Hepatocyte (in vitro differentiated cells): ENCODE results near the gene MYL9. TPM values are rescaled to one million over a fixed set of nuclear protein-coding genes. Genes with fewer than 3 reads are reported as not detected.

ENCODE experiments used
- DNase-seq: peaks from one replicate; pipeline ENCODE4 v3.0.0-alpha.2; 2016; ENCODE audit warnings: low spot score
- H2AFZ ChIP-seq: fragments of 200-600 bp; sonication (generic); 2 replicates; pipeline ENCODE4 v1.6.0; 2016; ENCODE audit warnings: antibody characterized with exemption, mild to moderate bottlenecking
- H3K27ac ChIP-seq: fragments of 200-600 bp; sonication (generic); 2 replicates; pipeline ENCODE4 v1.5.1; 2016; ENCODE audit warnings: mild to moderate bottlenecking
- H3K27me3 ChIP-seq: fragments of 200-600 bp; sonication (generic); 2 replicates; pipeline ENCODE4 v1.6.1; 2016
- H3K36me3 ChIP-seq: fragments of 200-600 bp; sonication (generic); replicated peaks from 2 replicates; pipeline ENCODE4 v1.5.1; 2016; ENCODE audit warnings: low read depth; ENCODE audit not compliant: insufficient read depth
- H3K4me1 ChIP-seq: fragments of 200-600 bp; sonication (generic); 2 replicates; pipeline ENCODE4 v1.5.1; 2016; ENCODE audit warnings: mild to moderate bottlenecking, moderate library complexity; ENCODE audit not compliant: insufficient read depth
- H3K4me2 ChIP-seq: fragments of 200-600 bp; sonication (generic); 2 replicates; pipeline ENCODE4 v1.6.0; 2016
- H3K4me3 ChIP-seq: fragments of 200-600 bp; sonication (generic); 2 replicates; pipeline ENCODE4 v1.5.1; 2016; ENCODE audit warnings: mild to moderate bottlenecking
- H3K79me2 ChIP-seq: fragments of 200-600 bp; sonication (generic); 2 replicates; pipeline ENCODE4 v1.6.0; 2017; ENCODE audit warnings: mild to moderate bottlenecking
- H3K9me2 ChIP-seq: fragments of 200-600 bp; sonication (generic); replicated peaks from 2 replicates; pipeline ENCODE4 v1.6.0; 2017; ENCODE audit warnings: mild to moderate bottlenecking; ENCODE audit not compliant: insufficient read depth
- H3K9me3 ChIP-seq: fragments of 200-600 bp; sonication (generic); 2 replicates; pipeline ENCODE4 v1.5.1; 2016; ENCODE audit warnings: low read depth, mild to moderate bottlenecking
- H4K20me1 ChIP-seq: fragments of 200-600 bp; sonication (generic); 2 replicates; pipeline ENCODE4 v1.6.0; 2016; ENCODE audit warnings: mild to moderate bottlenecking; ENCODE audit not compliant: insufficient read depth, poor library complexity, severe bottlenecking
- EZH2 ChIP-seq: fragments of 200-600 bp; sonication (generic); IDR thresholded peaks from 2 replicates; pipeline ENCODE4 v1.6.1; 2016; ENCODE audit warnings: antibody characterized with exemption, mild to moderate bottlenecking, borderline replicate concordance
- EZH2phosphoT487 ChIP-seq: fragments of 200-600 bp; sonication (generic); IDR thresholded peaks from one replicate; pipeline ENCODE4 v1.6.1; 2018; ENCODE audit warnings: antibody characterized with exemption, mild to moderate bottlenecking, low read depth, moderate library complexity; ENCODE audit not compliant: unreplicated experiment, severe bottlenecking
- WGBS: methylation state at CpG from one replicate; pipeline ENCODE4 v1.1.6; 2016; ENCODE audit warnings: low lambda C conversion rate; ENCODE audit errors: missing lambda C conversion rate; 5-methylcytosine and 5-hydroxymethylcytosine counted together
- polyA plus RNA-seq: library from polyadenylated mRNA; unstranded; fragments of >200 nt; fragmentation: Nextera tagmentation; extraction: Ambion mirVana; gene quantifications from 2 replicates; pipeline ENCODE4 v1.2.1, GENCODE V29; 2016
- total RNA-seq: library from RNA; depleted of rRNA; stranded (reverse); fragments of >200 nt; gene quantifications from 2 replicates; pipeline ENCODE4 v1.2.3, GENCODE V29; 2014
- TF ChIP-seq, protein P1 (sequence below): fragments of 200-600 bp; sonication (generic); IDR thresholded peaks from 2 replicates; pipeline ENCODE4 v1.5.1; 2016; ENCODE audit warnings: antibody characterized with exemption, mild to moderate bottlenecking; ENCODE audit not compliant: poor library complexity

MYL9 gene
- total and polyA plus RNA-seq, 2 experiments from 2014 or later, result 31.8 to 169 TPM

DNA sequence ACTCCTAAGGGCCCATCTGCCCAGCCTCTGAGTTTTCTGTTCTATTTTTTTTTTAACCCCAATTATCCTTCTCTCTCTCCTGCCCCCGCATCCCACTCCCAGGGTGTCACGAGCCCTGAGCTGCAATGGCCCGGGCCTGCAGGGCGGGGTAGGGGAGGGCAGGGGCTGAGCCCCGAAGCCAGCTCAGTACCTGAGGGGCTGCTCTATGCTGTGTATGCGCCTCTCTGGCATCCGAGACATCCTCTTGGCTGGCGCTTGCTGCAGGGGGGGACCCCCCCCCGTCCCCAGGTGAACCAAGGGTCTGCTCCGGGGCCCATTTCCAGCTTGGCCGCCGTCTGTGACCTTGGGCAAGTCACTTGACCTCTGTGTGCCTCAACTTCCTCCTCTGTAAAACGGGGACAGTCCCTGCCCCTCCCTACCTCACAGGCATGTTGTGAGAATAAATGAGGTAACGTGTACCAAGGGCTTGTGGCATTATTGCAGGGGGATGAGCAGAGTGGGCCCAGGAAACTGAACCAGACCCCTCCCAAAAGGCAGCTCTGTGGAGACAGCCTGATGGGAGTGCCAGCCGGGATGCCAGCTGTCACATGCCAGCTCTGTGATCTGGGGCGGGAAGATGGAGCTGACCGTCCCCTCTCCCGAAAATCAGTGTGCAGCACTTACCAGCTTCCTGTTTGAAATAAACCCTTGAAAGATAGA lies 13.0 kb upstream of the MYL9 start:
- Histone ChIP-seq H3K27ac (no peak overlapping the region), H3K4me2 (no peak overlapping the region), H3K36me3 (no peaks in the 10 kb centered on the region), H3K27me3 (no peaks in the 10 kb centered on the region), H3K9me2 (no peaks in the 10 kb centered on the region), H4K20me1 (no peaks in the 10 kb centered on the region), H2AFZ (no peak overlapping the region), H3K4me3 (no peak overlapping the region), H3K9me3 (no peaks in the 10 kb centered on the region), H3K4me1 (no peaks in the 10 kb centered on the region), H3K79me2 (peaks cover 4% of the 10 kb centered on the region)
- WGBS, result 94% methylated on average over 9 of the region's 18 CpGs
- DNase-seq, result no peak
- TF ChIP-seq, protein P1, sequence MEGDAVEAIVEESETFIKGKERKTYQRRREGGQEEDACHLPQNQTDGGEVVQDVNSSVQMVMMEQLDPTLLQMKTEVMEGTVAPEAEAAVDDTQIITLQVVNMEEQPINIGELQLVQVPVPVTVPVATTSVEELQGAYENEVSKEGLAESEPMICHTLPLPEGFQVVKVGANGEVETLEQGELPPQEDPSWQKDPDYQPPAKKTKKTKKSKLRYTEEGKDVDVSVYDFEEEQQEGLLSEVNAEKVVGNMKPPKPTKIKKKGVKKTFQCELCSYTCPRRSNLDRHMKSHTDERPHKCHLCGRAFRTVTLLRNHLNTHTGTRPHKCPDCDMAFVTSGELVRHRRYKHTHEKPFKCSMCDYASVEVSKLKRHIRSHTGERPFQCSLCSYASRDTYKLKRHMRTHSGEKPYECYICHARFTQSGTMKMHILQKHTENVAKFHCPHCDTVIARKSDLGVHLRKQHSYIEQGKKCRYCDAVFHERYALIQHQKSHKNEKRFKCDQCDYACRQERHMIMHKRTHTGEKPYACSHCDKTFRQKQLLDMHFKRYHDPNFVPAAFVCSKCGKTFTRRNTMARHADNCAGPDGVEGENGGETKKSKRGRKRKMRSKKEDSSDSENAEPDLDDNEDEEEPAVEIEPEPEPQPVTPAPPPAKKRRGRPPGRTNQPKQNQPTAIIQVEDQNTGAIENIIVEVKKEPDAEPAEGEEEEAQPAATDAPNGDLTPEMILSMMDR, result no peak
- TF ChIP-seq EZH2, result no peak
- no peak for TF ChIP-seq EZH2phosphoT487

GRCh38 chr20:36528875-36529417 lies 12.4 kb upstream of the MYL9 start:
- Histone ChIP-seq H3K4me2 (no peak overlapping the region), H3K4me3 (no peak overlapping the region), H3K27me3 (no peaks in the 10 kb centered on the region), H3K27ac (no peak overlapping the region), H3K79me2 (peaks cover under 1% of the 10 kb centered on the region), H4K20me1 (no peaks in the 10 kb centered on the region), H2AFZ (no peak overlapping the region), H3K36me3 (no peaks in the 10 kb centered on the region), H3K9me3 (no peaks in the 10 kb centered on the region), H3K4me1 (no peaks in the 10 kb centered on the region), H3K9me2 (no peaks in the 10 kb centered on the region)
- WGBS, result 92% methylated on average over 14 of the region's 14 CpGs
- no peak for DNase-seq
- TF ChIP-seq EZH2phosphoT487, result no peak

- Histone ChIP-seq H3K9me2 (no peaks in the 10 kb centered on the region), H3K27me3 (no peaks in the 10 kb centered on the region), H3K27ac (no peak overlapping the region), H4K20me1 (no peaks in the 10 kb centered on the region), H2AFZ (no peak overlapping the region), H3K79me2 (no peaks in the 10 kb centered on the region), H3K36me3 (no peaks in the 10 kb centered on the region), H3K4me1 (no peaks in the 10 kb centered on the region), H3K9me3 (no peaks in the 10 kb centered on the region), H3K4me2 (no peak overlapping the region), H3K4me3 (no peak overlapping the region)
- TF ChIP-seq EZH2, result no peak
- TF ChIP-seq EZH2phosphoT487, result no peak
- no peak for DNase-seq
- 92% methylated on average over 10 of the region's 10 CpGs for WGBS
These were observed 8.9 kb upstream of the MYL9 start for GRCh38 chr20:36532388-36532787.

- Histone ChIP-seq H3K36me3 (no peaks in the 10 kb centered on the region), H3K79me2 (no peaks in the 10 kb centered on the region), H3K9me3 (no peaks in the 10 kb centered on the region), H3K27me3 (no peaks in the 10 kb centered on the region), H2AFZ (no peak overlapping the region), H4K20me1 (no peaks in the 10 kb centered on the region), H3K4me2 (no peak overlapping the region), H3K4me3 (no peak overlapping the region), H3K27ac (no peak overlapping the region), H3K4me1 (no peaks in the 10 kb centered on the region), H3K9me2 (no peaks in the 10 kb centered on the region)
- 86% methylated on average over 3 of the region's 3 CpGs for WGBS
- no peak for DNase-seq
- no peak for TF ChIP-seq EZH2phosphoT487
These were observed 8.5 kb upstream of the MYL9 start for GRCh38 chr20:36532822-36533221.
